Glutamatergic neuron (in vitro differentiated cells): ENCODE results near the gene CBFB. TPM values are rescaled to one million over a fixed set of nuclear protein-coding genes. Genes with fewer than 3 reads are reported as not detected.
A peak's percentile ranks its signal among the peaks of the same experiment; 100 is the strongest.

Experiments used
- DNase-seq: peaks from one replicate; pipeline ENCODE4 v3.0.0; 2022
- H3K27ac Mint-ChIP-seq: one replicate; pipeline ENCODE4 v1.8.0; 2020; ENCODE audit warnings: mild to moderate bottlenecking, mixed read lengths, inconsistent platforms; ENCODE audit not compliant: unreplicated experiment
- H3K27me3 Mint-ChIP-seq: one replicate; pipeline ENCODE4 v1.8.0; 2020; ENCODE audit warnings: mild to moderate bottlenecking, moderate library complexity, mixed read lengths, inconsistent platforms; ENCODE audit not compliant: unreplicated experiment
- H3K36me3 Mint-ChIP-seq: one replicate; pipeline ENCODE4 v1.8.0; 2020; ENCODE audit warnings: mild to moderate bottlenecking, mixed read lengths, inconsistent platforms; ENCODE audit not compliant: unreplicated experiment
- H3K4me1 Mint-ChIP-seq: one replicate; pipeline ENCODE4 v1.8.0; 2020; ENCODE audit warnings: mild to moderate bottlenecking, low read depth, mixed read lengths, inconsistent platforms; ENCODE audit not compliant: unreplicated experiment
- H3K4me3 Mint-ChIP-seq: one replicate; pipeline ENCODE4 v1.8.0; 2020; ENCODE audit warnings: mild to moderate bottlenecking, mixed read lengths, inconsistent platforms; ENCODE audit not compliant: unreplicated experiment
- H3K9me3 Mint-ChIP-seq: one replicate; pipeline ENCODE4 v1.8.0; 2020; ENCODE audit warnings: mild to moderate bottlenecking, moderate library complexity, mixed read lengths, inconsistent platforms; ENCODE audit not compliant: unreplicated experiment
- CTCF ChIP-seq: fragments of 200-600 bp; sonication (generic); IDR thresholded peaks from one replicate; pipeline ENCODE4 v1.5.0; 2021; ENCODE audit not compliant: partially characterized antibody, unreplicated experiment
- total RNA-seq: library from RNA; stranded (reverse); fragmentation: NEBNext Ultra II Directional; extraction: Animal tissue kit (Norgen Biotek cat#: 25700); gene quantifications from one replicate; pipeline ENCODE4 v1.2.1, GENCODE V29; 2021; ENCODE audit not compliant: unreplicated experiment

Gene CBFB
- total RNA-seq, 1 donor from 2014 or later = 168 TPM

DNA sequence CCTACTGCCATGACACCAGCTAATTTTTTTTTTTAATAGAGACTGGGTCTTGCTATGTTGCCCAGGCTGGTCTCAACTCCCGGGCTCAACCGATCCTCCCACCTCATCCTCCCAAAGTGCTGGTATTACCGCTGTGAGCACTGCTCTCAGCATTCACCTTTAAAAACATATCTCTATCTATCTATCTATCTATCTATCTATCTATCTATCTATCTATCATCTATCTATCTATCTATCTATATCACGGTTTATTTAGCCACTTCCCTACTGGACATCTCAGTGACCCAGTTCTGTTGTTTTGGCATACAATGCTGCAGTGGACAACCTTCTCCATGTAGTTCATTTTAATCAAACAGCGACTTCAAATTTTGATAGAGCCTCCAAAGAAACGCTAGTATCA, 79.5 kb downstream of the CBFB start:
- peaks cover 8% of the 10 kb centered on the region for H3K9me3 Mint-ChIP-seq
- no peak for TF ChIP-seq CTCF
- H3K27me3 Mint-ChIP-seq = peaks cover 12% of the 10 kb centered on the region
- no peaks in the 10 kb centered on the region for H3K36me3 Mint-ChIP-seq
- no peak overlapping the region for H3K27ac Mint-ChIP-seq
- H3K4me3 Mint-ChIP-seq = no peak overlapping the region
- H3K4me1 Mint-ChIP-seq = peaks cover 6% of the 10 kb centered on the region
- DNase-seq = no peak

DNA sequence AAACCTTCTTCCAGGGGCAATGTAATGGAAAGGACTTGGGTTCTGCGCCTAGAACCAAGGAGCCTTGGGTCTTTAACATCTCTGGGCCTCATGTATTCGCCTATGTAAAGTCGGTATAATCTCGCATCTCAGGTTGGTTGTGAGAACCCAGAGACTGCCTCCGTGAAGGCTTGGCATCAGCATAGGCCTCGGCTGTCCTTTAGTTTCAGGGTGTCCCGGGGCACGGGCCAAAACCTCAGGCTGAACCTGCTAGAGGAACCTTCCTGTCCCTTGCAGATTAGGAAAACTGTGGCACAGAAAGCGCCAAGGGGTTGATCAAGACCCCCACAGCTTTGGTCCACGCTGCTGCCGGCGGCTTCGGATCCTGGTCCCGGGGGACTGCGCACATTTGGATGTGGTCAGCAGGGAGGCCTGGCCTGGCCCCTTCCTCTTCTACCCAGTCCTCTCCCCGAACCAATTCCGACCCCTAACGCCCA, 80.0 kb downstream of the CBFB start:
- peak overlapping the region; percentile 93 for H3K27ac Mint-ChIP-seq
- peaks cover 8% of the 10 kb centered on the region for H3K9me3 Mint-ChIP-seq
- peaks cover 5% of the 10 kb centered on the region for H3K4me1 Mint-ChIP-seq
- TF ChIP-seq CTCF = no peak
- peak overlapping the region; percentile 99 for H3K4me3 Mint-ChIP-seq
- no peak for DNase-seq
- H3K27me3 Mint-ChIP-seq = peaks cover 12% of the 10 kb centered on the region
- no peaks in the 10 kb centered on the region for H3K36me3 Mint-ChIP-seq

GRCh38 chr16:67109407-67110135, 80.6 kb downstream of the CBFB start, which contains the start of gene PHAF1:
Gene PHAF1 (plus strand): TSS chr16:67109941. CDS start chr16:67110176, 235 bp downstream.
- peak within 1 kb of the TSS; percentile 93 for H3K27ac Mint-ChIP-seq
- H3K4me3 Mint-ChIP-seq = peak within 1 kb of the TSS; percentile 99
- H3K27me3 Mint-ChIP-seq = peaks cover 10% of the 10 kb centered on the region
- peaks cover 1% of the 10 kb centered on the region for H3K4me1 Mint-ChIP-seq
- no peaks in the 10 kb centered on the region for H3K36me3 Mint-ChIP-seq
- peak; percentile 99 for DNase-seq
- no peak for TF ChIP-seq CTCF
- H3K9me3 Mint-ChIP-seq = peaks cover 8% of the 10 kb centered on the region

DNA sequence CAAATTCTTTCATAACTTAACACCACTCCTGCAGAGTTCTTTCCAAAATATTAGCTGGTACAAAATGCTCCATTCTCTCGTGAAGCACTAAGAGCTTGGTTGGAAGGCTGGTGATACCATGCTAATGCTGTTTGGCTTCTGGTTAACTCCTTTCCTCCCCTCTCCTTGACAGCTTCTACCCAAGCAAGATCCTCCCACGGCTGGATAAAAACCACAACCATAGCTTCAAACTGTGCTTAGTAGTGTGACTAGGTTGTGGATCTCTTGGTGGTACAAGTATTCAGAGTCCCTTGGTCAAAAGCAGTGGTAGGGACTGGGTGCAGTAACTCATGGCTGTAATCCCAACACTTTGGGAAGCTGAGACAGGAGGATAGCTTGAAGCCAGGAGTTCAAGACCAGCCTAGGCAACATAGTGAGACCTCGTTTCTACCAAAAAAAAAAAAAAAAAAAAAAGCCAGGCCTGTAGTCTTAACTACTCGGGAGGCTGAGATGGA, 83.0 kb downstream of the CBFB start:
- Mint-ChIP-seq H3K27ac (no peak overlapping the region), H3K4me3 (no peak overlapping the region)

More for the DNA sequence above, 83.0 kb downstream of the CBFB start:
- Mint-ChIP-seq H3K36me3 (no peaks in the 10 kb centered on the region), H3K9me3 (peaks cover 4% of the 10 kb centered on the region), H3K4me1 (peaks cover 1% of the 10 kb centered on the region), H3K27me3 (peaks cover 8% of the 10 kb centered on the region)
- TF ChIP-seq CTCF = no peak
- DNase-seq = no peak
